Uterus (tissue), 4 donors: ENCODE results near the gene FKBP4. TPM values are rescaled to one million over a fixed set of nuclear protein-coding genes. Genes with fewer than 3 reads are reported as not detected.
"Not testable (repeated sequence)": the region's sequence is repeated elsewhere in the genome, so short reads cannot be mapped to it uniquely, and the experiment has no call there.

Source experiments
- DNase-seq, 2 donors: peaks; one replicate each; pipeline ENCODE4 v3.0.0-alpha.2; 2019 to 2020
- H3K27ac ChIP-seq, 2 donors: fragments of 200-600 bp; sonication (generic); 1 replicate in 1 of 2; 2 replicates in 1 of 2; pipeline ENCODE4 v1.5.1; 2016 to 2018
- H3K27me3 ChIP-seq, 2 donors: fragments of 200-600 bp; sonication (generic); one replicate each; pipeline ENCODE4 v1.5.1; 2018 to 2019; ENCODE audit warnings: control low read depth in 1 of 2
- H3K36me3 ChIP-seq, 2 donors: fragments of 200-600 bp; sonication (generic); one replicate each; pipeline ENCODE4 v1.5.1; 2019; ENCODE audit warnings: control low read depth in 1 of 2
- H3K4me1 ChIP-seq, 2 donors: fragments of 200-600 bp; sonication (generic); one replicate each; pipeline ENCODE4 v1.5.1; 2018 to 2019; ENCODE audit warnings: control low read depth in 1 of 2
- H3K4me3 ChIP-seq, 2 donors: fragments of 200-600 bp; sonication (generic); 1 replicate in 1 of 2; 2 replicates in 1 of 2; pipeline ENCODE4 v1.5.1; 2018 to 2019; ENCODE audit warnings: mild to moderate bottlenecking in 1 of 2
- H3K9me3 ChIP-seq, 2 donors: fragments of 200-600 bp; sonication (generic); one replicate each; pipeline ENCODE4 v1.5.1; 2019; ENCODE audit warnings: control low read depth in 1 of 2
- CTCF ChIP-seq, 4 experiments: fragments of 200-600 bp in 2 of 4; fragments of 450-650 bp in 2 of 4; sonication (generic) in 2 of 4; IDR thresholded peaks; one replicate each; pipeline ENCODE4 v1.5.1; 2016 to 2019; ENCODE audit warnings: antibody characterized with exemption in 4 of 4, mild to moderate bottlenecking in 2 of 4, moderate library complexity in 1 of 4
- POLR2A ChIP-seq, 2 donors: fragments of 450-650 bp; IDR thresholded peaks; one replicate each; pipeline ENCODE4 v1.6.1; 2016; ENCODE audit warnings: antibody characterized with exemption in 2 of 2, mild to moderate bottlenecking in 1 of 2, moderate library complexity in 1 of 2
- intact Hi-C: fragments of 100-400 bp; cut with DNase I; formaldehyde crosslinking; loops from one replicate; pipeline ENCODE4 v1.15.1; 2023; ENCODE audit warnings: low total_unique reads
- total RNA-seq, 4 donors: library from RNA; depleted of rRNA in 3 of 4; stranded (reverse); fragments of >200 nt in 3 of 4; gene quantifications; one replicate each; pipeline versions ENCODE4 v1.1.0 to v1.2.4, GENCODE V29; 2014 to 2023
- donor health status: DM: yes; HTN: yes; CAD: no.

The FKBP4 gene
- total RNA-seq, 4 donors from 2014 or later: 8.5 to 59.0 (median 36.7) TPM

- Histone ChIP-seq H3K4me1 (no peaks in the 10 kb centered on the region), H3K4me3 (no peak overlapping the region), H3K9me3 (no peaks in the 10 kb centered on the region), H3K27me3 (no peaks in the 10 kb centered on the region), H3K36me3 (no peaks in the 10 kb centered on the region), H3K27ac (no peak overlapping the region)
- TF ChIP-seq CTCF (IDR thresholded peaks at IDR 0.05) (no peak), POLR2A (IDR thresholded peaks at IDR 0.05) (no peak)
- no peak for DNase-seq
- intact Hi-C loops: no loop called here
These were observed 24.8 kb upstream of the FKBP4 start for GRCh38 chr12:2769866-2770533.

GRCh38 chr12:2770544-2770943 lies 24.2 kb upstream of the FKBP4 start:
- intact Hi-C loops: not testable (repeated sequence)

GRCh38 chr12:2772370-2772769 lies 22.4 kb upstream of the FKBP4 start:
- DNase-seq: no peak
- Histone ChIP-seq H3K27me3 (no peaks in the 10 kb centered on the region), H3K4me1 (no peaks in the 10 kb centered on the region), H3K36me3 (no peaks in the 10 kb centered on the region), H3K27ac (no peak overlapping the region), H3K9me3 (no peaks in the 10 kb centered on the region), H3K4me3 (no peak overlapping the region)
- intact Hi-C loops: no loop called here
- no peak for TF ChIP-seq POLR2A (IDR thresholded peaks at IDR 0.05)
- TF ChIP-seq CTCF (IDR thresholded peaks at IDR 0.05): no peak

More at GRCh38 chr12:2770544-2770943, 24.2 kb upstream of the FKBP4 start:
- H3K27ac ChIP-seq, H3K27me3 ChIP-seq, H3K4me3 ChIP-seq, H3K9me3 ChIP-seq, H3K4me1 ChIP-seq, DNase-seq, H3K36me3 ChIP-seq: not testable (repeated sequence)

GRCh38 chr12:2773199-2773875 lies 21.4 kb upstream of the FKBP4 start:
- TF ChIP-seq POLR2A (IDR thresholded peaks at IDR 0.05) (no peak), CTCF (IDR thresholded peaks at IDR 0.05) (no peak)
- intact Hi-C loops: no loop called here
- Histone ChIP-seq H3K36me3 (no peaks in the 10 kb centered on the region), H3K9me3 (no peaks in the 10 kb centered on the region), H3K4me3 (no peak overlapping the region), H3K27me3 (no peaks in the 10 kb centered on the region), H3K27ac (no peak overlapping the region), H3K4me1 (no peaks in the 10 kb centered on the region)
- DNase-seq: no peak

- no peak for TF ChIP-seq CTCF (IDR thresholded peaks at IDR 0.05)
- no peak for TF ChIP-seq POLR2A (IDR thresholded peaks at IDR 0.05)
- no peaks in the 10 kb centered on the region for H3K9me3 ChIP-seq
- no peaks in the 10 kb centered on the region for H3K4me1 ChIP-seq
- no peak overlapping the region for H3K4me3 ChIP-seq
- no peak for DNase-seq
- H3K27ac ChIP-seq: no peak overlapping the region
- H3K36me3 ChIP-seq: no peaks in the 10 kb centered on the region
- H3K27me3 ChIP-seq: no peaks in the 10 kb centered on the region
- intact Hi-C loops: no loop called here
These were observed 19.3 kb upstream of the FKBP4 start for GRCh38 chr12:2775431-2775830.
